ENCODE data around the gene CDH23.

Gene CDH23

DNA sequence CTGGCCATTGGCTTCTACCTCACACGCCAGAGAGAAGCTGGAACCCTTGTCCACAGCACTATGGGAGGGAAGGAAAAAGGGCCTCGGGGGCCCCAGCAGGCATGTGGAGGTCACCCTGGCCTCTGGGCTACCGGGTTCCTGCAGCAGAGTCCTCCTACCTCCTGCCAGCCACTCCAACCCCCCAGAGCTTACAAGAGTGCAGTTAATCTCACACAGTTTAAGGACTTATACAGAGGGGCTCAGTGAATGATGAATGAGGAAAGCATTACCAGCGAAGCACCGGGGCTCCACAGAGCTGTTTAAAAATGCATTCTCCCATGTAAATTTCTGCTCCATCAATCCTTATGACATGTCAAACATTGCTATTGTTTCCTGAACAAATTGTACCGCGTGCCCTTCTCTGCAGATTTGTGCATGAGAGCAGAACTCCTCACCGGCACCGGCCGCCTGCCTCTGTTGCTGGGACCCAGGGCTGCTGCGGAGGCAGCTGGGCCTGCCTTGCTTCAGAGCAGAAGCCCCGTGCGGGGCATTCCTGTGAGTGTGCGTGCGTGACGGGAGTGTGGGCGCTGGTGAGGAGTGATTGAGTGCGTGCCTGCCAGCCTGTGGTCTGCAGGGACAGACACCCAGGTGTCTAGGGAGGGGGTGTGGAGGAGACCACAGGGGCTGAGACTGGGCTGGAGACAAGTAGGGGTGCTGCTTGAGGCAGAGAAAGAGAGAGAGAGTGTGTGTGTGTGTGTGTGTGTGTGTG is 270.1 kb downstream of the CDH23 start:
- Mint-ChIP-seq H3K27ac (peak overlapping the region; percentile 9), H3K36me3 (ENCODE audit: low read depth) (no peaks in the 10 kb centered on the region), H3K27me3 (ENCODE audit: low read depth, poor library complexity) (peaks cover 31% of the 10 kb centered on the region), H3K4me1 (peaks cover 75% of the 10 kb centered on the region), H3K4me3 (peak overlapping the region; percentile 22), H3K9me3 (no peaks in the 10 kb centered on the region)
- peak; percentile 66 for DNase-seq
- TF ChIP-seq, protein P1, sequence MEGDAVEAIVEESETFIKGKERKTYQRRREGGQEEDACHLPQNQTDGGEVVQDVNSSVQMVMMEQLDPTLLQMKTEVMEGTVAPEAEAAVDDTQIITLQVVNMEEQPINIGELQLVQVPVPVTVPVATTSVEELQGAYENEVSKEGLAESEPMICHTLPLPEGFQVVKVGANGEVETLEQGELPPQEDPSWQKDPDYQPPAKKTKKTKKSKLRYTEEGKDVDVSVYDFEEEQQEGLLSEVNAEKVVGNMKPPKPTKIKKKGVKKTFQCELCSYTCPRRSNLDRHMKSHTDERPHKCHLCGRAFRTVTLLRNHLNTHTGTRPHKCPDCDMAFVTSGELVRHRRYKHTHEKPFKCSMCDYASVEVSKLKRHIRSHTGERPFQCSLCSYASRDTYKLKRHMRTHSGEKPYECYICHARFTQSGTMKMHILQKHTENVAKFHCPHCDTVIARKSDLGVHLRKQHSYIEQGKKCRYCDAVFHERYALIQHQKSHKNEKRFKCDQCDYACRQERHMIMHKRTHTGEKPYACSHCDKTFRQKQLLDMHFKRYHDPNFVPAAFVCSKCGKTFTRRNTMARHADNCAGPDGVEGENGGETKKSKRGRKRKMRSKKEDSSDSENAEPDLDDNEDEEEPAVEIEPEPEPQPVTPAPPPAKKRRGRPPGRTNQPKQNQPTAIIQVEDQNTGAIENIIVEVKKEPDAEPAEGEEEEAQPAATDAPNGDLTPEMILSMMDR (IDR thresholded peaks at IDR 0.05): no peak

DNA sequence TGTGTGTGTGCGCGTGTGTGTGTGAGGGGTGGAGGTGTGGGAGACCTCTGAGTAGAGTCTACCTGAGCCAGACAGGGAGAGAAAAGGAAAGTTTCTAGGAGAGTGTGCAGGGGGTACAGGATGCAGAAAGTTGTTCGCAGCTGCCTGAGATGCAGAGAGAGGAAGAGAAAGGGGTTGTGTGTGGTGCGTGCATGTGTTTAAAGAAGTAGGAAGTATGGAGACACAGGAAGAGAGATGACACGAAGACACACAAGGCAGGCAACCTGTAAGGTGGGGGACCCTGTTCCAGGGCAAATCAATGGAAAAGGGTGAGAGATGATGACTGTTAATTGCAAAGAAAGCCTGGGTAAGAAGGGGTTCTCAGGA is 270.6 kb downstream of the CDH23 start:
- TF ChIP-seq, protein P1 (IDR thresholded peaks at IDR 0.05): no peak
- Mint-ChIP-seq H3K27me3 (ENCODE audit: low read depth, poor library complexity) (peaks cover 26% of the 10 kb centered on the region), H3K4me3 (peak overlapping the region; percentile 0)

DNA sequence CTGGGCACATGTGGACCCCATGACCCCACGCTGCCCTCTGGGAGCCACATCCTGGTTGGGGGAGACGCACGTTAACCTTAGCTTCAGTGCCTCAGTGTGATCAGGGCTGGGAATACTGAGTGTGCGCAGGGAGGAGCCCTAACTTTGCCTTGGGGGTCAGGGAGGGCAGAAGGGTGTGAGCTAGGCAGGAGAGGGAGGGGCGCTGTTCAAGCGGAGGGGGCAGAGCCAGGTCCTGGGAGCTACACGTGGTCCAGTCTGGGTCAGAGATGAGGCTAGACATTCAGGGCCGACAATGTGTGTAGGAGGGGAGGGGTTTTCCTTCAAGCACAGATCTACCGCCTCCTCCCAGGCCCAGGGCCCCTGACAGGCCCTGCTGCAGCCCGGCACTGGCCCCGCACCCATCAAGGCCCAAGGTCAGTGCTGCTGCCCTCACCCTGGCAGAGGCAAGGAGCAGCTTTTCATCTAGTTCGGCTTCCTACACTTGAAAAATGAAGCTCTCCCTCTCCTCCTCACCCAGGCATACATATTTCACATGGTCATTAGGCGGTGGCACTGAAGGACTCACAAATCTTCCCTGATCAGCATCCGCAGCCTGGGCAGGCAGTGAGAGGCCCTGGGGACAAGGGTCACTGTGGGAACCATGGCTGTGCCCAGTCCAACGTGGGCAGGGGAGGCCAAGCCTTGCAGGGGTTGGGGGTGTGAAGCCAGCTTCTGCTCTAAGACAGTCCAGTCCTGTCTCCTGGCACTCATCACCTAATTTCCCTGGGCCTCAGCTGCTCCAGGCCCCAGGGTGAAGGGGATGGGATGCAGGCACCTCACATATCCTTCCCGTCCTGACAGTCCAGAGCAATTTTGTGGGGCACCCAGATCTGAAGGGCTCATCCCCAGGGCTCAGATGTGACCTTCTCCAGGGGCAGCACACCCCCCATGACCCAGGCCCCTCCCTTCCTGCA is 275.6 kb downstream of the CDH23 start:
- Mint-ChIP-seq H3K36me3 (ENCODE audit: low read depth) (no peaks in the 10 kb centered on the region), H3K4me1 (peaks cover 48% of the 10 kb centered on the region), H3K27me3 (ENCODE audit: low read depth, poor library complexity) (peaks cover 18% of the 10 kb centered on the region), H3K4me3 (no peak overlapping the region), H3K9me3 (no peaks in the 10 kb centered on the region), H3K27ac (peak overlapping the region; percentile 76)
- TF ChIP-seq, protein P1 (IDR thresholded peaks at IDR 0.05): no peak
- no peak for DNase-seq

More for the DNA sequence above, 270.6 kb downstream of the CDH23 start:
- DNase-seq: no peak
- Mint-ChIP-seq H3K9me3 (no peaks in the 10 kb centered on the region), H3K36me3 (ENCODE audit: low read depth) (no peaks in the 10 kb centered on the region), H3K4me1 (peaks cover 75% of the 10 kb centered on the region), H3K27ac (no peak overlapping the region)

DNA sequence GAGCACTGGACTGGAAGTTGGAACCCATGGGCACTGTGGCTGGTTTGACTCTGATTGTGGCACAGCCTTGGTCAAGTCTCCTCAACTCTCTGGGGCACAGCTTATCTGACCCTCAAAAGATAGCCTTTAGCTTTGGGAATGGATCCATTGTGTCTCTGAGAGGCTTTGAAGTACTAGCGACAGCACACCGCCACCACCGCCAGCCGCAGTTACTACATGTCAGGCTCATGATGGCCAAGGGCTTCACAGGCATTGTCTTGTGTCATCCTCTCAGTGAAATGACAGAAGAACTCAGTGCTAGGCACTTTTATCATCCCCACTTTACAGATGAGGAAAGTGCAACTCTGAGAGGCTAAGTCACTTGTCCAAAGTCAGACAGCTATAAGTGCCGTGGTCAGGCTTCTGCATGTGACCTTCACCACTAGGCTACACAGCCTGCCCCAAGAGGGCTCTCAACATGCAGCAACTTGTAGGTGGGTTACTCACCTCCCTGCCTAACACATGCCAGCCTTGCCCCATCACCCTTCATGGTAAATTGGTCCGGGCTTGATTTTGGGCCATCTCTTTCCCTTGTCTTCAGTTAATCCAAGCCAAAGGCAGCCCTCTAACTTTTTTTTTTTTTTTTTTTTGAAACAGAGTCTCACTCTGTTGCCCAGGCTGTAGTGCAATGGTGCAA is 278.7 kb downstream of the CDH23 start:
- Mint-ChIP-seq H3K4me1 (peaks cover 22% of the 10 kb centered on the region), H3K9me3 (no peaks in the 10 kb centered on the region)

DNA sequence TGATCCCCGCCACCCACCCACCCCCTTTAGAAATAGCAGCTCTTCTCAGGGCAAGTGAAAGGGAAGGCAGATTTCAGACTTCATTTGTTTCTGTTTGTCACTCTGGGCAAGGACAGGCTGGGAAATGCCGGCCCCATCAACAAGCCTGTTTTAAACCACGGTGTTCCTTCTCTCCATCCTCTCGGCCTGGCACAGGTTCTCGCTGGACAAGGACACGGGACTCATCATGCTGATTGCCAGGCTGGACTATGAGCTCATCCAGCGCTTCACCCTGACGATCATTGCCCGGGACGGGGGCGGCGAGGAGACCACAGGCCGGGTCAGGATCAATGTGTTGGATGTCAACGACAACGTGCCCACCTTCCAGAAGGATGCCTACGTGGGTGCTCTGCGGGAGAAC is 280.5 kb downstream of the CDH23 start:
- H3K27ac Mint-ChIP-seq: peak overlapping the region; percentile 26
- H3K9me3 Mint-ChIP-seq: no peaks in the 10 kb centered on the region
- no peak for DNase-seq
- H3K4me3 Mint-ChIP-seq: no peak overlapping the region
- peaks cover 23% of the 10 kb centered on the region for H3K27me3 Mint-ChIP-seq (ENCODE audit: low read depth, poor library complexity)
- no peaks in the 10 kb centered on the region for H3K36me3 Mint-ChIP-seq (ENCODE audit: low read depth)
- TF ChIP-seq, protein P1 (IDR thresholded peaks at IDR 0.05): no peak
- H3K4me1 Mint-ChIP-seq: peaks cover 9% of the 10 kb centered on the region

More for the DNA sequence above, 278.7 kb downstream of the CDH23 start:
- H3K27ac Mint-ChIP-seq: no peak overlapping the region
- TF ChIP-seq, protein P1 (IDR thresholded peaks at IDR 0.05): no peak
- peaks cover 16% of the 10 kb centered on the region for H3K27me3 Mint-ChIP-seq (ENCODE audit: low read depth, poor library complexity)
- no peaks in the 10 kb centered on the region for H3K36me3 Mint-ChIP-seq (ENCODE audit: low read depth)
- DNase-seq: no peak
- H3K4me3 Mint-ChIP-seq: no peak overlapping the region
